8988T (cell line): ENCODE data around the gene CHST2.
"Not testable (repeated sequence)": the region's sequence is repeated elsewhere in the genome, so short reads cannot be mapped to it uniquely, and the experiment has no call there.

Experiments used
- DNase-seq: peaks from one replicate; pipeline ENCODE4 v3.0.0; 2011

Gene CHST2

GRCh38 chr3:143137435-143138036 lies 18.0 kb downstream of the CHST2 start:
- DNase-seq, result no peak

GRCh38 chr3:143138953-143139352 lies 19.4 kb downstream of the CHST2 start:
- DNase-seq, result no peak

- no peak for DNase-seq
These were observed 20.2 kb downstream of the CHST2 start for GRCh38 chr3:143139762-143140161.

GRCh38 chr3:143140550-143140949 lies 21.0 kb downstream of the CHST2 start:
- no peak for DNase-seq

GRCh38 chr3:143142354-143142753 lies 22.8 kb downstream of the CHST2 start:
- DNase-seq, result no peak

- no peak for DNase-seq
These were observed 26.3 kb downstream of the CHST2 start for GRCh38 chr3:143145906-143146305.

- no peak for DNase-seq
These were observed 27.1 kb downstream of the CHST2 start for GRCh38 chr3:143146486-143147274.

GRCh38 chr3:143147707-143148106 lies 28.1 kb downstream of the CHST2 start:
- no peak for DNase-seq

- no peak for DNase-seq
These were observed 30.5 kb downstream of the CHST2 start for GRCh38 chr3:143150071-143150470.

GRCh38 chr3:143151004-143151731 lies 31.6 kb downstream of the CHST2 start:
- DNase-seq, result no peak

- no peak for DNase-seq
These were observed 32.5 kb downstream of the CHST2 start for GRCh38 chr3:143152043-143152442.

- DNase-seq, result no peak
These were observed 36.2 kb downstream of the CHST2 start for GRCh38 chr3:143155756-143156155.

- no peak for DNase-seq
These were observed 38.7 kb downstream of the CHST2 start for GRCh38 chr3:143158014-143158988.

GRCh38 chr3:143160437-143160836 lies 40.9 kb downstream of the CHST2 start:
- DNase-seq, result no peak

- DNase-seq, result no peak
These were observed 44.1 kb downstream of the CHST2 start for GRCh38 chr3:143163562-143164100.

GRCh38 chr3:143165211-143165610 lies 45.6 kb downstream of the CHST2 start:
- DNase-seq, result no peak

- DNase-seq, result not testable (repeated sequence)
These were observed 46.2 kb downstream of the CHST2 start for GRCh38 chr3:143165612-143166285.

GRCh38 chr3:143166376-143166775 lies 46.8 kb downstream of the CHST2 start:
- no peak for DNase-seq

GRCh38 chr3:143167969-143168854 lies 48.6 kb downstream of the CHST2 start:
- no peak for DNase-seq

GRCh38 chr3:143168855-143169192 lies 49.3 kb downstream of the CHST2 start:
- no peak for DNase-seq

- no peak for DNase-seq
These were observed 50.5 kb downstream of the CHST2 start for GRCh38 chr3:143170074-143170473.
